Pons (tissue), 1 donor: ENCODE results near the gene MAP2K3.
A peak's percentile ranks its signal among the peaks of the same experiment; 100 is the strongest.

Experiments
- DNase-seq: peaks from one replicate; pipeline ENCODE4 v3.0.0-alpha.2; 2016; ENCODE audit warnings: low spot score

MAP2K3 gene

DNA sequence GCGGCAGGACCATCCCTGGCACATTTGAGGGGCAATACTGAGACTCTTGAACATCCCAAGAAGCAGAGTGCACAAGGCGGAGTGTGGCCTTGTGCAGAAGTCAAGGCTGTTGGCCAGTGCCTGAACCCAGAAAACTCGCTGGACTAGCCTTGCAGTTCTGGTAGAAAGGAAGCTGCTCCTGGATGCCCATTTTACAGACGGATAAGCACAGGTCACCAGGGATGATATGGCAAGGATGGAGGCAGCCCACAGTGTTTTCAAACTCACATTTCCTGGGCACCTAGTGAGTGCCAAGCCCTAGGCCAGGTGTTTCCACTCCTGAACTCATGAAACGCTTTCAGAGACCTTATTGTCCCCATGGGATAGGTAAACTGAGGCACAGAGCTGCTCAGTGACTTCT is 1.7 kb upstream of the MAP2K3 start:
- no peak for DNase-seq

DNA sequence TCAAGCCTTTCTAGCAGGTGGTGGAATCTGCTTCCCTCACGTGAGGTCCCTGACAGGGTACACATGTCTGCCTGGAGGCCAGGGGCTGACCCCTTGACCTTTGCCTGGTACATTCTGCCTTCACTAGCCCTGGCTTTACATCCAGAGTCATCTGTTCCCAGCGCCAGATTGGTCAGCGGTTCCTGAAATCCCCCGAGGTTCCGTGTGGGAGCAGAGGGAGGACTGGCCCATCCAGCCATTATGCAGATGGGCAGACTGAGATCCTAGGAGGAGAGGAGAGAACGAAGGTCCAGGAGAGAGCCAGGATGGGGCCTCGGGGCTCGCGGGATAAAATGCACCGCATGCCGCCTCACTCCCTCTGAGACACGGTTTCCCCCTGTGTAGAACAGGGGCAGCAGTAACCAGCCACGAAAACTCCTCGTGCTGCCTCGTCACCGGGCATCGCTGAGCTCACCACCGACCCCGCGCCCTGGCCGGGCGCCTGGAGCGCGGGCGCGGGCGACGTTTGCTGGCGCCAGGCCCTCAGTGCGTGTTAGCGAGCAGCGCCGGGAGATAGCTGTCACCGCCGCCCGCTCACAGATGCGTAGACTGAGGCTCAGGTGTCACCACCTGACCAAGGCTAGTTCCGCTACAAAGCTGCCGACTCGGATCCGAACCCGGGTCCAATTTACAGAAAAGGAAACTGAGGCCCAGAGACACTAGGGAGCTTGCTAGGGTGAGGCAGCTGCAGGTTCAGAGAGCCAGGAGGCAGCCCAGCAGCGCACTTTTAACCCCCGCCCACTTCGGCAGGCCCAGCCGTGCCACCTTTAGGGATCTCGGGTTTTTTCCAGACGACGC is 811 bp upstream of the MAP2K3 start:
- no peak for DNase-seq

DNA sequence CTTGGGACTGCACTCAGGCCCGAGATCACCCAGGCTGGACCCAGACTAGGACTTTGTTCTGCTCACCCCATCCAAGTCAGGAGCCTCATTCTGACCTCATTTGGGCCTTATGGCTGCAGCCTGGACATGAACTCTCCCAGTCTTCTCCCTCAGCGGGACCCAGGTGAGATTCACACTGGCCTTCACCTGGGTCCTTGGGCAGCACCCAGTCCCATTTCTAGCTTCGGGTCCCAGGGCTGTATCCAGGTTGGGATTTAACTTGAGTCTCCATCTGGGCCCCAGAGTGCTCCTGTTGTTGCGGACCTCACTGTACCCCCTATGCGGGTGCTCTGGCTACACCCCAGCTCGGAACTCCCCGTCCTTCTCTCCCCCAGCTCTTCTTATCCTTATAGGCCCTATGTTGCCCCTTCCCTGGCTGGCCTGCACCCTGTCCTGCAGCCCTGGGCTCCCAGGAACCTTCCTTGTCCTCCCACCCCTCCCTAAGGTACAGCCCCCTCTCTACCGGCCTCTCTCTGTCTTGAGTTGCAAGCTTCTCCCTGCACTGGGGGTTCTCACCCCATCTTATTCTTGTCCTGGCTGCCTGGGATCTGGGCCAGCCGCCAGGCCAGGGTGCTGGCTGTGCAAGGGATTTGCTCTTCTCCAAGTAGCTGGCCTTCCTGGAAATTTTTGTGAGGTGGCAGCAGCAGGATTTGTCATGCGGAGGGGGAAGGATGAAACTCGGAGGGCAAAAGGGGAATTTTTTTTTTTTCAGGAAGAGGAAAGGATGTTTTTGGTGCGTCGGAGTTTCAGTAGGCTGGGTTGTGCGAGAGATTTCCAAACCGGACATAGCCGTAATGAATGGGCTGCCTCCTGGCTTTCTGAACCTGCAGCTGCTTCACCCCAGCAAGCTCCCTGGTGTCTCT is 904 bp downstream of the MAP2K3 start:
- DNase-seq: no peak

DNA sequence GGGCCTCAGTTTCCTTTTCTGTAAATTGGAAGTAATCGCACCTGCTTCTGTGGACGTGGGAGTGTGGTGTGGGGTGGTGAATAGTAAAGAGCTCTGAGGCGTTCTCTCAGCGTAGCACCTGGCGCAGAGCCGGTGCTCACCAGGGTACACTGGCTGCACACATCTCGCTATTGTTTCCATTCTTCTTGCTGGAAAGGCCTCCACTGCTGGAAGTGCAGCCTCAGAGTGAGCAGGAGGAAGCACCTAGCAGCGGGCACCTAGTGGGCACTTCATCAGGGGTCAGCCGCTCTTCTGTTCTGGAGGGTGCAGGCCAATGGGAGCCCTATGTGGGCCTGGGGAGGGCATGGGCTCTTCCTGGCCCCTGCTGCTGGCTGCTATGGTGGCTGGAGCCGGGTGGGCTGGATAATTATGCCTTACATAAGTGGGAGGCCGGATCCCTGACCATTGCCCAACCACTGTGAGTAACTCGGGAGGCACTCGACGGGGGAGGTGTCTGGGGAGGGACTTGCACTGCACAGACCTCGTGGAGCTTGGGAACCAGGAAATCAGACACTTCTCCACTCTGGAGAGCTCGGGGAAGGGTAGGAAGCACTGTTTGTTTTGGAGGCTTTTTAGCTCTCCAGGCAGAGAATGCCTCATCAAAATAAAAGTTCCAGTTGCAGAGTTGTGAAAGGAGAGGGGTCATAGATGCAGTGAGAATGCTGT is 1.7 kb downstream of the MAP2K3 start:
- DNase-seq: no peak

DNA sequence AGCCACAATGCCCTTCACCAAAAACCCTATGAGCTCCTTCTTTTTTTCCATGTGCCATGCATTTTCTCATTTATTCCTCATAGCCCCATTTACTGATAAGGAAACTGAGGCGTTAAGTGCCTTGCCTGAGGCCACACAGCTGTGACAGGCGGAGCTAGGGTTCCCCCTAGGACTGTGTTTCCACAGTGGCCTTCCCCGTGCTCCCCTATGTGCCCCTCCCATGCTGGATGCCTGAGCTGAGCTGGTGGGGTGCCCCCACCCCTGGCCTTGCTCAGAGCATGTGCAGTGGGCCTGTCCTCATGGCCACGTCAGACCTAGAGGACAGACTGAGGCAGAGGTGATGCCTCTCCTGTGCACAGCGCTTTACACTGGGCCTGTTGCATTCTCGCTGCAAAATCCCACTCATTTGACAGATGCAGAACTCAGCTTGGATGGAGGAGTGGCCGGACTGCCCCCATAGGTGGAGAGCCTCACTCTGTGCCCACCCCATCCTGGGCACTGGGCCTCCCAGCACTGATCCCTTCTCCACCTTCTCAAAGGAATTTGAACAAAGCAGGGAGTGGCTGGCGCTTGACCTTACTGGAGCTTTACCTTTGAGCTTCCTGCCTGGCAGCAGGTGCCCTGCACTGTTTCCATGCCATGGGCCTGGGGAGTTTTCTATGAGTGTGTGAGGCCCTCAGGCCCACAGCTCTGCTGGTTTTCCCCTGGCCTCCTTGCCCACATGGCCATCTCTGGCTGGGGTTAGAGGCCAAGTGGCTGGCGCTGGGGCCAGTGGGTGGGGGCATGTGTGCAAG is 2.6 kb downstream of the MAP2K3 start:
- DNase-seq: no peak

DNA sequence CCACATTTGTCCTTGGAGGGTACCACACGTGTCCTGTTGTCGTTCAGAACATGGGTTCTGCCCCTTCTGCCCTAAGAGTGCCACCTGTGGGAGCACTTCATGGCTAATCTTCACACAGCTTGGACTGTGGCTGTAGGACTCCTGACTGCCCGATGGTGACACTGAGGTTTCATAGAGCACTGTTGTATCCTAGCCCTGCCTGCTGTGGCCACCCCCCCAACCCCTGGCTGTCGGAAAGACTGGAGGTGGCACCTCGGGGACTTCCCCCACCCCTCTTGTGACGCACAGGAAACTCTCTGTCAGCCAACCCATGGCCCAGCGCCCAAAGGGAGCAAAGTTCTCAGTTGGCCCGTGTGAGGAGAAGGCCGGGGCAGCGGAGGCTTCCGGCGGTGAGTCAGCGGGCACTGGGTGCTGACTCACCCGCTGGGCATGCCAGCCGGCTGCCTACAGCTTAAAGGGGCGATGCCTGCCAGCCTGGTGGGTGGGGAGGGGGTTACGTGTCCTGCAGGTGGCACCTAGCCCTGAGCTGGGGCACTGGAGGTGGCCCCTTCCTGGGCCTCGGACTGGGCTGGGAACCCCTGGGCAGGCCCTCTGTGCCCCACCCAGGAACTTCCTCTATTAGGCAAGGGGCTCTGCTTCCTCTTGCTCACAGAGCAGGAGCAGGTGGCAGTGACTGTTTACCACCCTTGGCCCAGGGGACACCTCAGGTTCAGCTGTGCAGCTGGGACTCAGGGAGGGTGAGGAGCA is 3.4 kb downstream of the MAP2K3 start:
- DNase-seq: peak; percentile 88

DNA sequence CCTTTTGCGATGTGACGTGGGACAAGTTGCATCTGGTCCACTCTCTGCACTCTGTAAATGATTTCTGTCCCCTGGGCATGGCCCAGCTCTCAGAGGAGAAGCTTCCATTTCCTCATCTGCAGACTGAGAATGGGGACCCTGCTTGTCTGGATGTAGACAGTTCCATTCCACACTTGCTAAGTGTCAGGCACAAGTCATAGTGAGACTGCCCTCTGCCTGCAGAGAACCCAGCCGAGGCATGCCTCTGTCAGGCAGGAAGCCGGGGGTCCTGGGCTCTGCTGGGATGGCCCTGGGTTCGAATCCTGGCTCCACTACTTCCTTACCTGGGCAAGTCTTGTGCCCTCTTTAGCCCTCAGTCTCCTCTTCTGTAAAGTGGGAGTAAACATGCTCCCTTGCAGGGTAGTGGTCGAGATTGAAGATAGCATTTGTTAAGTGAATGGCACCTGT is 4.1 kb downstream of the MAP2K3 start:
- DNase-seq: no peak

DNA sequence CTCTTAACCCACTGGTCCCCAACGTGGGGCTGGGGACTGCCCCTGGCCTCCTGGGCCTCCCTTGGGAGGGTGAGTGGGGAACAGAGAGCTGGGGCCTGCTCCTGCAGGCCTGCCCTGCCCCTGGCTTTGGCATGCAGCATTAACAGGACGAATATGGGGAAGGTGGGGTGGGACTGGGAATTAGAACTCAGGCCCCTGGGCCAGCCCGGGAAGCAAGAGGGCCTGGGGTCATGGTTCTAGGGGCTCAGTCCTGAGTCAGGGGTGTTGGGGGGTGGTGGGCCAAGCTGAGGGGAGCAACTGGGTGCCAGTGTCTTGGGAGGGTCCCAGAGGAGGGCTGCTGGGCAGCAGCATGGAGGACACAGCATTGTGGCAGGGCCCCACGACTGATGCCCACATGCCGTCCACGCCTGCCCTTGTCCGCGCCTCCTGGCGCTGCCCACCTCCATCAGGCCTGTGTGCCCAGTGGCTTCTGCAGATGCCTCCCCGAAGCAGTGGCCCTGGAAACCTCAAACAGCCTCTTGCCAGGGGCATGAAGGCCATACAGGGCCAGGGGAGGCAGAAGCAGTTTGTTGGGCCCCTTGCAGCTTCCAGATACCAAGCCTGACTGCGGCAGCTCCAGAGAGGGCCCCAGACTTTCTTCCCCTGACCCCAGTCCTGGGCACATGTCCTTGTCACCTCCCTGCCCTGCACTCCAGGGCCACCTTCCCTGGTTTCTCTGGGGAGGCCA is 4.8 kb downstream of the MAP2K3 start:
- no peak for DNase-seq

DNA sequence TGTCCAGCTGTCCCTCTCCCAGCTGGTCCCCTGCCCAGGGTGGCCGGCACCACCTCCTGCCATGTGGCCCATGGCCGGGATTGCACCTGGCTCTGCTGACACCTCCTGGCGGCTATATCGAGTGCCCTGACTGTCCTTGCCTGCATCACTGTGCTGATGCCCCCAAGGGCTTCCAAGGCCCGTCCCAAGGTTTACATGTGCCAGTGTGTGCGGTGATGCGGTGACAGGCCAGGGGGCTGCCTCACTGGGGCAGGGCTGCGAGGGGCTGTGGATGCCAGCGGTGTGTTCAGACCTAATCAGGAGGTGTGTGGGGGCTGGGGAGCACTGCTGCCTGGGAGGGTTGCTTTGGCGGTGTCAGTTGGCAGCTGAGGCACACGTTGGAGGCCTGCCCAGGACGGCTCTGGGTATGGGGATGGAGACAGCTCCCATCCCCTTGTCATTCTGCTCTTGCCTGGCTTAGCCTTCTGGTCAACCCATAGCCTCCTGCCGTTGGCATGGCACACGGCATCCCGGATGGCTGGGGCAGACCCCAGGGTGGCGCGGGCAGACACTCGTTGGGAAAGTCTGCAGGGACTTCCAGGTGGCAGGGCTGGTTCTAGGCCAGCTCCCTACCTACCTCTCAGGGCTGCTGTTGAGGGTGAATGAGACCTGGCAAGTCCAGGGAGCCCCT is 5.5 kb downstream of the MAP2K3 start:
- DNase-seq: no peak

DNA sequence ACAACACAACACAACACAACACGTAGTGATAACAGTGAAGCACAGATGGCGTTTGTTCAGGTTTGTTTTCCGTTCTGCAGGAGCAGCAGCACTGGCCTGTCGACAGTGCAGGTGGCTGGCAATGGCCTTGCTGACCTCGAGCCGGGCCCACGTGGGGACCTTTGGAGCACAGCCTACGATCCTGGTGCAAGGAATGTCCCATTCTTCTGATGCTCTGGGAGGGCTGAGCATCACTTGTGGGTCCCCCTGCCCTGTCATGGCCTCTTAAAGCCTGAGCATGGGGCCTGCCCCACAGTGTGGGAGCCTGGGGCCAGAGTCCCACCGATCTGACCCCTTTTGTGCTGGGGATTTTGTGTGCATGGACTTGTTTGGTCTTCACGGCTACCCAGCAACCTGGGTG is 6.8 kb downstream of the MAP2K3 start:
- no peak for DNase-seq

DNA sequence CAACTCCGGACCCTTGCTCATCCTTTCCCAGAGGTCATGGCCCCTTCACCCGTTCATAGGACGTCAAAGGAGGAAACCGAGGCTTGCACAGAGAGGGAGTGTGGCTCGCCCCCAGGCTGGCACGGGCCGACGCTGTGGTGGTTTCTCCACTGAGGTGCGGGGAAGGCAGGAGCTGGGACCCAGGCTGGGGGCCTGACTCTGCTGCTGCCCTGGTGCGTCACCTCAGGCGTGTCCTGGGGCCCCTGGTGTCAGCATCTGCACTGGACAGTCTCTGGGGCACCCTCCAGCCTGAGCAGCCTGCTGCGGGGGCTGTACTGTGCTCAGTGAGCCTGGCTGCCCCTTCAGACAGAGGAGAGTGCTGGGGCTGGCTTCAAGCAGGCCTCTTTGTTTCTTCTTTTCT is 7.4 kb downstream of the MAP2K3 start:
- no peak for DNase-seq

DNA sequence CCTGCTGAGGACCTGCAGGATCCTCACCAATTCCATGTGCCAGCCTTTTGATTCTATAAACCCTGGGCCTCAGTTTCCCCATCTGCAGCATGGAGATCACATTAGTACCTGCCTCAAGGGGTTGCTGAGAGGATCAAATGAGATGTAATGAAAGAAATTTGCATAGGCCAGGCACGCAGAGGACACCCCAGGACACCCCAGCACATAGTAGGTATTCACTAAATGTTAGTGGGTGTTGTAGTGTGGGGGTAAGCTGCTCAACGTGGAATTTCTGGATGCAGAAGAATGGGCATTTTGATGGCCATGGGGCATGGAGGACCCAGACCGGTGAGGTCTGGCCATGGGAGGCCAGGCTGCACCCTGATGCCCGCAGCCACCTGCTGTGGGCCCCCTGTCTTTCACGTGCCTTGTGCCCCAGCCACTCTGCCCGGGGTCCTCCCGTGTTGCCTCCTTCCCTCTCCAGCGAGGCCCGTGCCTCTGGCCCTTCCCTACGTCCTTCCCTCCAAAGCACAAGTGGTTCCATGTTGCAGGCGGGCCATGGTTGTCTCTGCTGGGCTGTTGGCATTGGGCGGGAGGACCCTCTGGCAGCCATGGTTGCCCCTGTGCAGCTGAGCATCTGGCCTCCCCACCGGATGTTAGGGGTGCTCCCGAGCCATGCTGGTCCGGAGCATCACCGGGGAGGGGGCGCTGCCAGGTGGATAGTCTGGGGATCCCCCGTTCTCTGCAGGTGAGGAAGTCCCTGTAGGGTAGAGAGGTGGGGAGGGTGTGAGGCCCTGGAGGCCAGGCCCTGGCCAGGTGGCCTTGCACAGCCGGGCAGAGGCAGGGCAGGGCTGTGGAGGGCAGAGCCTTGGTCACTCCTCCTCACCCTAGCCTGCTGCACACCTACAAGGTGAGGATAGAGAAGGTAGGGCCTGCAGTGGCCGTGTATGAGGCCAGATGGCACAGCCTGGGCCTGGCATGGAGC is 8.6 kb downstream of the MAP2K3 start:
- no peak for DNase-seq

DNA sequence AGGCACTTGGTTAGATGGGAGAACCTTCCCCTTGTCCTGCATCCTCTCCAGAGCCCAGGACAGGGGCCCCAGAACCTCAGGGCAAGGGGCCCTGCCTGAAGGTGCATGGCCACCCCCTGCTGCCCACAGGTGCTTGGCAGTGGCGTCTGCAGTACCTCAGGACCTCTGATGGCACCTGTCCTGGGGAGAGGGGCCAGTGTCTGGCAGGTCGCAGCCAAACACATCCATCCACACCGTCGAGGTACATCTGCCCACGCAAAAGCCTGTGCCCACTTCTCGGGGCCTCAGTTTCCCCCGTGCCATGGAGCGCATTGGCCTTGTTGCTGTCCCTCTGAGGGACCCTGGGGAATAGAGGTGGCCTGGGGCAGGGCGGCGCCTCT is 9.3 kb downstream of the MAP2K3 start:
- DNase-seq: no peak

DNA sequence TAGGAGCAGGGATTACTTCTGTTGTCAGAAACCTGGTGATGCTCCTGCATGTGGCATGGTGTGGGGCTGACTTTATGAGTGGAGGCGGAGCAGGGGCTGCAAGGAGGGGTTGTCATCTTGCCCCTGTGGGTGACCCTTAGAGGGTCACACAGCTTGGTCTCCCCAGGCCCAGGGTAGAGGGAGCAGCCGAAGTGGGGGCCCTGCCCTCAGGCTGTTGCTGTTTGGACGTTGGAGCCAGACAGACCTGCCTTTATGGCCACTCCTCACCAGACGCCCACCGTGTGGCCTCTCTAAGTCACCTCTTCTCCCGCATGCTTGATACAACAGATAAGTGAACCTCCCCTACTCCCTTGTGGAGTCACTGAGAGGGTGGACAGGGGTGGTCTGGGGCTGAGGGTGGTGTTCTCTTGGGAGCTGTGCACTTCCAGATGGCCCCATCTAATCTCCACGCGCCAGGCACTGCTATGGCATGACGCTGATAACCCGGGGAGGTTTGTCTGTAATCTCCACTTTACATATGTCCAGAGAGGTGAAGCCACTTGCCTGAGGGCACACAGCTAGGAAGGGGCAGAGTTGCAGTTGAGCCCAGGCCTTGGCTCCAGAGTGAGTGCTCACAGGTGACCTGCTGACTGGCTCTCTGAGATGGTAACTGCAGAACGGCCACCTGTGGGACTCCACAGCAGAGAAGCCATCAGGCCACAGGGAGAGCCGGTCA is 10.0 kb downstream of the MAP2K3 start:
- DNase-seq: no peak

DNA sequence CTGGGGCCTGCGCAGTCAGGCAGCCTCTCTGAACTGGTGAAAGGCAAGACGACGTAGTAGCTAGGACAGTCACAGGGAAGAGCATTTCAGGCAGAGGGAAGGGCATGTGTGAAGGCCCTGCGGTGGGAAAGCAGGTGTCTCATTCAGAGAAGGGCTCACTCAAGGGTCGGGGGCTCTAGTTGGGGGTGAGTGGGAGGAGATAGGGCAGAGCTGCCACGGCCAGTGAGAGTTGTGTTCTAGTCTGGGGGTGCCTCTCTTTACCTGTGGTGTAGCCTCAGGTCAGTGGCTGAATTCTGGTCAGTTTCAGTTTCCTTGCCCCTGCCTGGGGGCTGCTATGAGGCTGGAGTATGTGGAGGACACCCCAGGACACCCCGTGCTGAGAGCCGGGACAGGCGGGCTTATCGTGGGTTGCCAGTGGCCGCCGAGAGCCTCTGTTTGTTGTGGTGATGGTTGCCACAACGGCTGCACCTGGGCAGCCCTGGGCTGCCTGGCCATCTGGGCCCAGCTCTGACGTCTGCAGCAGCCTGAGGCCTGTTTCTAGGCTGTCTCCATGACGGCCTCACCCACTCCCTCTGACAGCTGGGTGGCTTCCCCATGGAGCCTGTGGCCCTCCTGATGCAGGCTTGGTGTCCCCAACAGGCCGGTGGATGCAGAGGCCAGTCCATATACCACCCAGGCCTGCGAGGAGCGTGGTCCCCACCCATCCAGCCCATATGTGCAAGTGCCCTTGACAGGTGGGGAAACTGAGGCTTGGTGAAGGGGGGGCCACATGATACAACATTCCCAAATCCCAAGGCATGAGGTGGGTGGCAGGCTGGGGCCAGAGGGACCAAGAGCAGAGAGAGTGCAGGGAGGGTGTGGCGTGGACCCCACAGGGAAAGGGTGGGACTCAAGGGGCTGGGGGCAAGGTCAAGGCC is 10.8 kb downstream of the MAP2K3 start:
- DNase-seq: no peak

DNA sequence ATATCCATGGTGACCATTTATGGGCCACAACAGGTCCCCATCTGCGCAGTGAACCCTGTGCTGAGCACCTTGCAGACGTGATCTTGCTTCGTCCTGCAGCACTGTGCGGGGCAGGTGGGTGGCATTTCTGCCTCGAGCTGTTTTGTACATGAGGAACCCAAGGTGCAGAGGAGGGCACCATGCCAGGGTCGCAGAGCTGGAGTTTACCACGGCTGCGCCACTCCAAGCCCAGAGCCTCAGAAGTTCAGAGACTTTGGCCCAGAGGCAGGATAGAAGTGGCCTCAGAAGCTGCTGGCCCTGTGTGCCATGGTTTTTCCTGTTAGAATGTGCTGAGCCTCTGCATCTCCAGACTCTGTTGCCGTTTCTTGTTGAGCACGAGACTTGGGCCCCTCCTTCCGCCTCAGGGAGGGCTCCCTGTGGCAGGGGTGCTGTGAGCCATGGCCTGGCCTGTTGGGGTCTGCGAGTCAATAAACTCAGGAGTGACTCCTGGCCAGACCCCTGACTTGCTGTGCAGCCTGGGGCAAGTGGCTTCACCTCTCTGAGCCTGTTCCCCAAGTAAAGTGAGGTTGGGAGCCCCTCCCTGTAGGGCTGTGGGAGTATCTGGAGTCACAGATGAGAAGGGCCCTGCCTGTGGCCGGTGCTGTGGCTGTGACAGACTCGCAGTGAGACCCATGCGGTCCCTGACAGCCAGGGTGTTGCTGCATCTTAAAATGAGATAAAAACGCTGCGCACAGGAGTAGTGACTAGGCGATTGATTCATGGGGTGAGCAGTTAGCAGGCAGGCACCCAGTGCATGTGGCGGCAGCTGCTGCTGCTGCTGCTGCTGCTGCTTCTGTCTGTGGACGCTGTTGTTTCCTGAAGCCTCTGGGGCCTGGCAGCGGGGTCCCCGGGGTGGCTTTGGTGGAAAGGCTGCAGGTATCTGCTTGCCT is 11.8 kb downstream of the MAP2K3 start:
- DNase-seq: no peak
